ENCODE data around the gene TARBP1.

DNA sequence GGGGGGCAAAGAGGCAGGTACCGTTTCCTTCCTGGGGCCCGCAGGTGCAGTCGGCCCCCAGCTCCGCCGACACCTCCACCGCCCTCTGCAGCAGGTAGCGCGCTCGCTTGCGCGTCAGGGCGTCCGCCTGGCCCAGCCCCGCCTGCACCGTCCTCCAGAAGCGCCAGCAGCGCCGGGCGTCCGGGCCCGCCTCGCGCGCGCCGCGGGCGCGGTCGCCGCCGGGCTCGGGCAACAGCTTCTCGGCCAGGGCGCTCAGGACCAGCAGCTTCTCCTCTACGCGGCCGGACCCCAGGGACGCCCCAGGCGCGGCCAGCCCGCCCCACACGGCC, 863 bp downstream of the TARBP1 start:
- TF ChIP-seq CTCF (IDR thresholded peaks at IDR 0.05) (no peak), POLR2A (IDR thresholded peaks at IDR 0.05) (no peak)
